D341Med (cell line): ENCODE results near the gene SNTB2.

Source experiments
- DNase-seq: peaks from one replicate; pipeline ENCODE4 v3.0.0; 2012; ENCODE audit warnings: low spot score

SNTB2 gene

DNA sequence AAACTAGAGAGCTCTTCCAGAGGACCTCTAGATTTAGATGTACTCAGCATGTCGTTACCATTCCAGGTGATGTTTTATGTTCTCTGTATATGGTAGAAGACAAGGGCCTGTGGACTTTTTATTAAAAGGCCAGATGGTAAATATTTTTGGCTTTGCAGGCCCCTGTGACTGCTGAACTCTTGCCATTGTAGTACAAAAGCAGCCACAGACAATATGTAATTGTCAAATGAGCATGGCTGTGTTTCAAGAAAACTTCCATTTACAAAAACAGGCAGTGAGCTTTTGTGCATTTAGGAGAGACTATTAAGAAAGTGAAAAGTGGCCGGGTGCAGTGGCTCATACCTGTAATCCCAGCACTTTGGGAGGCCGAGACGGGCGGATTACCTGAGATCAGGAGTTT, 157.2 kb downstream of the SNTB2 start:
- DNase-seq: no peak

DNA sequence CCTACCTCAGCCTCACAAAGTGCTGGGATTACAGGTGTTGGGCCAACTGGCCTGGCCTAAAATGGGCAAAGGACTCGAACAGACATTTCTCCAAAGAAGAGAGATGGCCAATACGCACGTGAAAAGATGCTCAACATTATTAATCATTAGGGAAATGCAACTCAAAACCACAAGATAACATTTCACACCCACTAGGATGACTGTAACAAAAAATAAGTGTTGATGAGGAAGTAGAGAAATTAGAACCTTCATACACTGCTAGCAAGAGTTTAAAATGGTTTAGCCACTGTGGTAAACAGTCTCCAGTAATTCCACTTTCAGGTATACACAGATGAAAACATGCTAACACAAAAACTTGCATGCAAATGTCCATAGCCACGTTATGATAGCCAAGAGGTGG, 159.0 kb downstream of the SNTB2 start:
- DNase-seq: no peak

DNA sequence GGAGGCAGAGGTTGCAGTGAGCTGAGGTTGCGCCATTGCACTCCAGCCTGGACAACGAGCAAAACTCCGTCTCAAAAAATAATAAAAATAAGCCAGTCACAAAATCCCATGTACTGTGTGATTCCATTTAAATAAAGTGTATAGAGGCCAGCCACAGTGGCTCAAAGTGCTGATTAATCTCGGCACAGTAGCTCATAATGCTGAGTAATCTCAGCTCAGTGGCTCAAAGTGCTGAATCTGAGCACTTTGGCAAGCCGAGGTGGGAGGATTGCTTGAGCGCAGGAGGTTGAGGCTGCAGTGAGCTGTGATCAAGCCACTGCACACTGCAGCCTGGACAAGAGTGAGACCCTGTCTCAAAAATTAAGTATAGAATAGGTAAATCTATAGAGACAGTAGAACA, 159.7 kb downstream of the SNTB2 start:
- DNase-seq: no peak

DNA sequence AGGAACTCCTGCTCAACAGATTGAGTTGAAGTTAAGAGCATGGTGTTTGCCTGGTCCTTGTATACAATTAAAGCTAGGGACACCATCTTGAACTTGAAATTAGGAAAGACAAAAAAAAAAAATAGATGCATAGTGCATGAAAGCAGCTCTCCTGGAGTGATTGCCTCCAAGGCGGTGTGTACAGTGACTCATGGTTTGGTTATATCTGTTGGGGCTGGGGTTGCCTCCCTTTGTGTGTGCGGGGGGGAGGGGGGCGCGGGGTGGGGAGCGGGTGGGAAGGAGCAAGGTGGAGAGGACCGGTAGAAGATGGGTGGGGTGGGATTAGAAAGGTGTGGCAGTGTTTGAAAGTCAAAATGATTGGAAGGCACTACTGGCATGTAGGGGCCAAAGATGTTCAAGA, 161.3 kb downstream of the SNTB2 start:
- DNase-seq: no peak

DNA sequence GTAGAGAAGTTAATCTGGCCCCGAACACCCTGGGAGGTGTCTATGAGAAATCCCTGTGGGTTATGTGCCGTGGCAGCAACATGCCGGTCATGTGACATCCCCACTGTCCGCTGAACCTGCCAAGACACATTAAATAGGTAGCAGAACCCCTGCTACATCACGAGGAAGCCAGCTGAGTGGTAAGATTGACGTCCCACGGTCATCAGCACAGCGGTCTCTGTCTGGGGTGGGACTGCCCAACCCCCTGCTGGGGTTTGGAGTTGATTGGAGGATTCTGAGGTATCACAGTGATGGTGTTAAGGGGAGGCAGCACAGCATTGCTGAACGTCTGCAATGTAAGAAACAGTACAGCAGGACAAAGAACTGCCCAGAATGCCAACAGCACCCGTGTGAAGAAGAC, 162.6 kb downstream of the SNTB2 start:
- no peak for DNase-seq

DNA sequence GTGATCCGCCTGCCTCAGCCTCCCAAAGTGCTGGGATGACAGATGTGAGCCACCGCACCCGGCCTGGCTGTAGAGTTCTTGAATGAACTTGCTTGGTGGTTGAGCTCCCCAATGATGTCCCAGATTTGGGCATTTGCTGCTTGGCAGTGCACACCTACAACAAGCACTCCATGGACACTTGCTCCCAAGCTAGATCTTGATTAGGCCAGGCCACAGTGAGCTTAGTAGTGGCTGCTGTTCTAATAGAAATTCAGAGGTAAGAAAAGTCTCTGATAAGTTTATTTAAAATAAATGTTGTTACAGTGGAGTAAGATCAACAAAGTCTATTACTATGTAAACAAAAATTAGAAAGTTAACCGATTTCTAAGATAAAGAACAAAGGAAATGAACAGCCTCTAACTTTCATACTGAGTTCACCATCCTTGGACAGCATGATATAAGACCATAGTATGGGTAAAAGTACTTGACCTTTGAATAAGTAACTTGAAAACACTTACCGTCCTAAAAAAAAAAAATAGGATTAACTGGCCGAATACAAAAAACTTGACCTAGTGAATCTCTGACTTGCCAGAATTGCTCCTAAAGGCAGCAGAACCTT, 163.7 kb downstream of the SNTB2 start:
- no peak for DNase-seq

DNA sequence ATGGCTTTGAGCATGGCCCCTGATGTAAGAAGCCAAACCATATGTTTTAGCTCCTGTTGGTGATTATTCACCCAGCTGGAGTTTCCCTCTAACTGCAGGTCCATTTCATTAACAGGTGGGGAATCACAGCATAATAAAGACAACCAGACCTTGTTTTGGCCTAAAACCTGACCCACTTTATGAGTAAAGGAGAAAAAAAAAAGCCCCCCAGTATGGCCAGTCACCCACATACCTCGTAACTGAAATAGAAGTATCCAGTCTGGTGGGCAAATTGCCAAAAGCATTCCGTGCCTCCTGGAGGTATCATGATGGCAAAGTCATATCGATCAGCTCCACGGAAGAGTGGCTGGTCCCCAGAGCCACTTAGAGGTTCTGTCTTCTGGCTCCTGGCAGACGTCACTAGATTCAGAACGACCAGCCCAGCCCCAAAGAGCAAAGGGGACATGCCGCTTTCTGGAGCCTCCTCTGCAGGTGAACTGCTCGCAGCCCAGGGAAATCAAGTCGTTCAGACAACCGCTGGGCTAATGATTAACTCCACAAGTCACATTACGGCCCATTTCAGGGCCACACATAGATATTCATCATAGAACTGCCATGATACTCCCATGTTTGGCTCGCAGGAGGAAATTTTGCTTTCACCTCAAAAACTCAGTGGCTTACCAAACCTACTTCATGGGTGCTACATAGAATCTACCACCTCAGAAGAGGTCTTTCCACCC, 164.5 kb downstream of the SNTB2 start, which contains the start of gene TMED6:
TMED6 (minus strand) TSS at position 478 of the 719 bp plus-strand sequence; CDS start at position 445, 33 bp downstream.
- DNase-seq: no peak
